NCI-H446 treated with DMSO at 0.1 percent for 48 hours (cell line): ENCODE data around the gene TPR.

Experiments used
- DNase-seq: peaks from one replicate; lab custom pipeline; 2025; lab: John Stamatoyannopoulos, UW

Gene TPR

GRCh38 chr1:186289943-186290545 lies 85.0 kb downstream of the TPR start:
- no peak for DNase-seq

DNA sequence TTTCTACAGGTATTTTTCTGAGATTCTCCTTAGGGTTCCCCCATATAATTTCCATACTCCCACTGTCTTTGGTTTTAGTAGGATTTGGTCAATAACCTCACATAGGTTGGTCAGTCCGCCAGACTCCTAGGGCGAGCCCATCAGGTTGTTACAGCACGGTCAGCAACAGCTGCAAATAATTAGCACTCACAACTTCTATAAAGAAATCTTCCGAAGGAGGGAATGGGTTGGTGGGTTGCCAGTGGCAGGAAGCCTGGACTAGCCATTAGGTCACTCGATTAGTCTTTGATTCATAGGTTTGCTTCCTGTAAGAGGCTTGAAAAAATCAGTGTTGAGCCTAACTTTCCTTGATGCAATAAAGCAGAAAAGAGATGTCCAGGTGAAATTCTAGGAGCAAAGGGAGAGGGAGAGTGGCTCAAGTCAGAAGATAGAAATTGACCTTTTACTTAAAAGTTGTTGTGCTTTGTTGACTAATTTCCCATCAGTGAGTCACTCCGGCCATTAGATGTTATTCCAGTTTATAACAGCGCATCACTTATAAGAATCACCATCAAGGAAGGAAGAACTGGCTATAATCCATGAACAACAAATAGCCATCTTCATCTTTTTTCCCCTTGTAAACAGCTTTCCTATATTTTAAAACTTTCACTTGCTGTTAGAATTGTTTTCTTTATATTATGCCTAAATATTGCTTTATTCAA lies 88.3 kb downstream of the TPR start:
- no peak for DNase-seq

GRCh38 chr1:186283374-186283773 lies 91.7 kb downstream of the TPR start:
- no peak for DNase-seq

DNA sequence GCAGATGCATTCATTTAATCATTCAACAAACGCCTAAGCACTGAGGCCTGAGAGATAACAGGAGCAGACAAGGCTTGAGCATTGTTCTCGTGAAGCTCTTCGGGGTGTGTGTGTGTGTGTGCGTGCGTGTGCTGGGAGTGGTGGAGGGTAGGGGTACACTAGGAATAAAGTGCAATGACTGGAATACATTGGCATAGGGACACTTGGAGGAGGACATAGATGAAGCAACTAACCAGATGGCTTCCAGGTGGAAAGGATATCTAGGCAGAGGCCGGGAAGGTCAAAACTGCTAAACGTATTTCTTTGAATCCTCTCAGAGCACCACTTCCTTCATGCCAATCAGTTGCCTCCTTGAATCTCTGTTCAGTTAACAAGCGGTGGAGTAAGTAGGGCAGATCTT lies 92.6 kb downstream of the TPR start:
- DNase-seq, result no peak

- no peak for DNase-seq
Measured at GRCh38 chr1:186275822-186276221, 99.2 kb downstream of the TPR start.

- DNase-seq, result no peak
Measured at GRCh38 chr1:186272486-186272885, 102.6 kb downstream of the TPR start.

DNA sequence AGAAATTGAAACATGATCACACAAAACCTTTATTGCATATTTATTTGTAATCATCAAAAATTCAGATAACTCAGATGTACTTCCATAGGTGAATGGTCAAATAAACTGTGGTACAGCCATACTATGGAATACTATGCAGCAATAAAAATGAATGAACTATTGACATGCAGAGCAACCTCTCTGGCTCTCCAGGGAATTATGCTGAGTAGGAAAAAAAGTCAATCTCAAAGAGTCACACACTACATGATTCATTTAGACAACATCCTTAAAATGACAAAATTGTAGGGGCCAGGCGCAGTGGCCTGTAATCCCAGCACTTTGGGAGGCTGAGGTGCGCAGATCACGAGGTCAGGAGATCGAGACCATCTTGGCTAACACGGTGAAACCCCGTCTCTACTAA lies 104.0 kb downstream of the TPR start:
- no peak for DNase-seq
